Right lobe of liver (tissue), 6 donors: ENCODE measurements around the gene NTM. TPM values are rescaled to one million over a fixed set of nuclear protein-coding genes. Genes with fewer than 3 reads are reported as not detected.

Source experiments
- ATAC-seq, 4 donors: fragments of 200-7000 bp; cut with Tn5 transposase; one replicate each; pipeline ENCODE4 v1.9.1; 2020; ENCODE audit warnings: mild to moderate bottlenecking in 4 of 4, moderate library complexity in 4 of 4
- DNase-seq, 3 donors: peaks; one replicate each; pipeline ENCODE4 v3.0.0-alpha.2; 2020
- H3K27ac ChIP-seq, 3 donors: fragments of 200-600 bp; one replicate each; pipeline ENCODE4 v1.8.0; 2022
- H3K27me3 ChIP-seq, 2 donors: fragments of 200-600 bp; one replicate each; pipeline ENCODE4 v1.8.0; 2022
- H3K36me3 ChIP-seq, 4 donors: fragments of 200-600 bp; sonication (generic) in 1 of 4; one replicate each; pipeline versions ENCODE4 v1.5.1 to v1.8.0; 2017 to 2022; ENCODE audit warnings: control low read depth in 1 of 4
- H3K4me1 ChIP-seq, 4 donors: fragments of 200-600 bp; sonication (generic) in 1 of 4; one replicate each; pipeline versions ENCODE4 v1.5.1 to v1.8.0; 2017 to 2022; ENCODE audit warnings: control low read depth in 1 of 4
- H3K4me3 ChIP-seq, 3 donors: fragments of 200-600 bp; one replicate each; pipeline ENCODE4 v1.8.0; 2022
- H3K9me3 ChIP-seq, 4 donors: fragments of 200-600 bp; sonication (generic) in 1 of 4; one replicate each; pipeline versions ENCODE4 v1.5.1 to v1.8.0; 2017 to 2022; ENCODE audit warnings: control low read depth in 1 of 4
- CTCF ChIP-seq, 4 donors: fragments of 200-600 bp in 3 of 4; fragments of 450-650 bp in 1 of 4; IDR thresholded peaks; one replicate each; pipeline versions ENCODE4 v1.5.1 to v1.8.0; 2016 to 2022; ENCODE audit warnings: antibody characterized with exemption in 4 of 4, mild to moderate bottlenecking in 2 of 4
- POLR2A ChIP-seq: fragments of 450-650 bp; IDR thresholded peaks from one replicate; pipeline ENCODE4 v1.6.1; 2017; ENCODE audit warnings: antibody characterized with exemption, mild to moderate bottlenecking
- WGBS: methylation state at CpG from one replicate; pipeline ENCODE4 v1.1.6; 2018; ENCODE audit warnings: low coverage, low lambda C conversion rate; ENCODE audit not compliant: insufficient coverage; ENCODE audit errors: missing lambda C conversion rate; 5-methylcytosine and 5-hydroxymethylcytosine counted together
- intact Hi-C, 2 donors: fragments of 100-400 bp; cut with DNase I; formaldehyde crosslinking; loops; one replicate each; pipeline versions ENCODE4 v1.11.2 to v1.14.1; 2022
- total RNA-seq, 6 experiments: library from RNA; depleted of rRNA in 2 of 6; stranded (reverse); fragments of >200 nt in 2 of 6; fragmentation: NEBNext Ultra II Directional in 3 of 6; extraction: Animal tissue kit (Norgen Biotek cat#: 25700) in 3 of 6; gene quantifications; one replicate each; pipeline versions ENCODE4 v1.1.0 to v1.2.4, GENCODE V29; 2016 to 2023
- donor health status: DM: no; HTN: yes; CAD: no.
- donor health status: DM: no; HTN: no; CAD: no.
- donor health status: DM: no; HTN: no; CAD: no.
- donor health status: DM: no; HTN: yes; CAD: no.
- donor health status: DM: no; HTN: yes; CAD: no.

NTM gene
- total RNA-seq, 6 experiments from 2014 or later = 0.35 TPM; not detected in 5

DNA sequence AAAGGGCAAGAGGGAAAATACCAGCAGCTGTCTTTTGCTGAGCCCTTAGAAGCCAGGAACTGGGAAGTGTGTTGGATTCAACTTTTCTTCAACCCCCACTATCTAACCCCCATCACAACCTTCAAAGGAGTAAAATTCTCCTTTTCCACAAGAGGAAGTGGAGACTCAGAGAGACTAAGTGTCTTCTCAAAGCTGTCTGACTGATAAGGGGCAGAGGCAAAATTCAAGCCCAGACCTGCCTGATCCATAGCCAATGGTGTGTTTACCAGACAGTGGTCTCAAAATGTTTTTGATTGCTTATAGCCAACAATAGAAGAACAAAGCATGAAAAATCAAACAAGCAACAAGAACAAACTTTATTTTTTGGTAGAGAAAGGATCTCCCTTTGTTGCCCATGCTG, 707.0 kb downstream of the NTM start:
- Histone ChIP-seq H3K4me1 (no peaks in the 10 kb centered on the region), H3K9me3 (no peaks in the 10 kb centered on the region), H3K27ac (no peak overlapping the region), H3K36me3 (no peaks in the 10 kb centered on the region), H3K27me3 (no peaks in the 10 kb centered on the region), H3K4me3 (no peak overlapping the region)
- ATAC-seq (no peak), DNase-seq (no peak)
- TF ChIP-seq CTCF (IDR thresholded peaks at IDR 0.05) (no peak), POLR2A (no peak)
- intact Hi-C loops = no loop called here

DNA sequence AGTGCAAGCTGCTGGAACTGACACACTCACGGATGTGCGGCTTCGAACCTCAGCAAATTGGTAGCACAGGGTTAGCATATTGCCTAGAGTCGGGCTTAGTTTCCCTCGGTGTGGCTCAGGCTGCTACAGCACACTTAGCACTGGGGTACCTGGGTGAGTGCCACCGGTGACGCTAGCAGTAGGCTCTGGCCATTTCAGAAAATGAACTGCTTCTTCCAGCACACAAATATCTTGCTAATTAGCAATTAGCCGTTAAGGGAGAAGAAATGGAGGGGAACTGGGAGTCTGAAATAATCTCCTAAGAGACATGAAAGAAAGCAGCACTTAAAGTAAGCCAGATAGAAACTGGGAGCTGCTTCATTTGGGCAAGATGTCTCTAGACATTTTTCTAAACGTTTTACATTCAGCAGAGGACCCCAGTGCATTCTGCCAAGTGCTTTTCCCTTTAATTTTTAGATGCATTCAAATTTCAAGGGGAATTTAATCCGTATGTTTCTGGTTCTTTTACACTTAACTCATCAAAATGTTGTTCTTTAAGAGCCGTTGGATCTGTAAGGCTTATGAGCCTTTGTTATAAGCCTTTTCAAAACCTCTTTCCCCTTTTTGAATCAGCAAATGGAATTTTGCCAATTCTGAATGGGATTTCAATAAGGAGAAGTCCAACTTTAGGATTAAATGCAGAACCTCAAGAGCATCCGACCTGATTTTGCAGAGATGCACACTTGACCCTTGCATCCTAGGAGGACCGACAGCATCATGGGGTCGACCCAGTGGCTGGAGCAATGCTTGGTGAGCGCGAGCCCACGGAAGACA, 708.1 kb downstream of the NTM start:
- H3K4me3 ChIP-seq = no peak overlapping the region
- no peak overlapping the region for H3K27ac ChIP-seq
- TF ChIP-seq CTCF (IDR thresholded peaks at IDR 0.05) (no peak), POLR2A (no peak)
- ATAC-seq = no peak
- no peak for DNase-seq
- 46% methylated on average over 10 of the region's 17 CpGs for WGBS
- intact Hi-C loops = no loop called here
- no peaks in the 10 kb centered on the region for H3K4me1 ChIP-seq
- no peaks in the 10 kb centered on the region for H3K9me3 ChIP-seq
- no peaks in the 10 kb centered on the region for H3K36me3 ChIP-seq
- H3K27me3 ChIP-seq = no peaks in the 10 kb centered on the region

- 17% methylated on average over 1 of the region's 1 CpG for WGBS
- no peaks in the 10 kb centered on the region for H3K27me3 ChIP-seq
These were observed 709.7 kb downstream of the NTM start for GRCh38 chr11:132080127-132080526.

DNA sequence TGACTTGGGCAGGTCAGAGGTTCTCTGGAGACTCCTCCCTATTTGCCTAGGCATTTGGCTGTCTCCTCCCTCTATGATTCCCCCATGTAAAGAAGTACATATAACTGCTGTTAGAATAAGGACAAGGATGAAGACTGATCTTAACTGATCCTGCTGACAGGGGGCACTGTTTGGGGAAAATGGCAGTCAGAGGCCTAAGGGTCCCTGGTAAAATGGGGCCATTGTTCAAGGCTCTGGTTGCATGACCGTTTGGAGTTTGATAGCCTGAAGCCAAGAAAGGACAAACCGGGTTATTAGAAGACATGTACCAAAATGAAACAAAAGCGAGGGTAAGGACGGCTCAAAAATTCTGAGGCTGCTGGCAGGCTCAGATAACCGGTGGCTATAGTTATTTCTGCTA, 712.2 kb downstream of the NTM start:
- H3K4me3 ChIP-seq = no peak overlapping the region
- DNase-seq (no peak), ATAC-seq (no peak)
- 64% methylated on average over 4 of the region's 5 CpGs for WGBS
- TF ChIP-seq POLR2A = no peak
- TF ChIP-seq CTCF (IDR thresholded peaks at IDR 0.05) = no peak
- H3K9me3 ChIP-seq = peaks cover 0 to 9% (median 0%) of the 10 kb centered on the region in 4 donors
- intact Hi-C loops = no loop called here
- H3K4me1 ChIP-seq = no peaks in the 10 kb centered on the region
- H3K27ac ChIP-seq = no peak overlapping the region
- no peaks in the 10 kb centered on the region for H3K36me3 ChIP-seq
- no peaks in the 10 kb centered on the region for H3K27me3 ChIP-seq

More at GRCh38 chr11:132080127-132080526, 709.7 kb downstream of the NTM start:
- ATAC-seq (no peak), DNase-seq (no peak)
- Histone ChIP-seq H3K27ac (no peak overlapping the region), H3K4me3 (no peak overlapping the region), H3K9me3 (peaks cover 0 to 6% (median 0%) of the 10 kb centered on the region in 4 donors), H3K36me3 (no peaks in the 10 kb centered on the region), H3K4me1 (no peaks in the 10 kb centered on the region)
- TF ChIP-seq POLR2A (no peak), CTCF (IDR thresholded peaks at IDR 0.05) (no peak)
- intact Hi-C loops = no loop called here
